Measurements from ENCODE around the gene SLC34A1.

- TF ChIP-seq CTCF (IDR thresholded peaks at IDR 0.05 in 4 of 5, conservative IDR thresholded peaks at IDR 0.05 in 1 of 5): no peak
- TF ChIP-seq POLR2A (IDR thresholded peaks at IDR 0.05): no peak
Observed at GRCh38 chr5:177363565-177363964, 20.7 kb upstream of the SLC34A1 start.
